Measurements from ENCODE around the gene LIPG.

- TF ChIP-seq, protein P1, sequence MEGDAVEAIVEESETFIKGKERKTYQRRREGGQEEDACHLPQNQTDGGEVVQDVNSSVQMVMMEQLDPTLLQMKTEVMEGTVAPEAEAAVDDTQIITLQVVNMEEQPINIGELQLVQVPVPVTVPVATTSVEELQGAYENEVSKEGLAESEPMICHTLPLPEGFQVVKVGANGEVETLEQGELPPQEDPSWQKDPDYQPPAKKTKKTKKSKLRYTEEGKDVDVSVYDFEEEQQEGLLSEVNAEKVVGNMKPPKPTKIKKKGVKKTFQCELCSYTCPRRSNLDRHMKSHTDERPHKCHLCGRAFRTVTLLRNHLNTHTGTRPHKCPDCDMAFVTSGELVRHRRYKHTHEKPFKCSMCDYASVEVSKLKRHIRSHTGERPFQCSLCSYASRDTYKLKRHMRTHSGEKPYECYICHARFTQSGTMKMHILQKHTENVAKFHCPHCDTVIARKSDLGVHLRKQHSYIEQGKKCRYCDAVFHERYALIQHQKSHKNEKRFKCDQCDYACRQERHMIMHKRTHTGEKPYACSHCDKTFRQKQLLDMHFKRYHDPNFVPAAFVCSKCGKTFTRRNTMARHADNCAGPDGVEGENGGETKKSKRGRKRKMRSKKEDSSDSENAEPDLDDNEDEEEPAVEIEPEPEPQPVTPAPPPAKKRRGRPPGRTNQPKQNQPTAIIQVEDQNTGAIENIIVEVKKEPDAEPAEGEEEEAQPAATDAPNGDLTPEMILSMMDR (conservative IDR thresholded peaks at IDR 0.05; ENCODE audit: low read length), result no peak
- TF ChIP-seq EZH2phosphoT487 (IDR thresholded peaks at IDR 0.05; ENCODE audit: borderline replicate concordance, low read depth, low read length), result no peak
Measured at GRCh38 chr18:49573835-49574234, 12.0 kb downstream of the LIPG start.
